ENCODE results near the gene ROR1. TPM values are rescaled to one million over a fixed set of nuclear protein-coding genes. Genes with fewer than 3 reads are reported as not detected.

ROR1 gene
- total RNA-seq, 1 donor from 2014 or later: 11.0 TPM

- DNase-seq (ENCODE audit: low read depth, low spot score): no peak
- Mint-ChIP-seq H3K4me3 (no peak overlapping the region), H3K9me3 (peaks cover 2% of the 10 kb centered on the region), H3K36me3 (ENCODE audit: low read depth) (peaks cover 6% of the 10 kb centered on the region), H3K4me1 (peaks cover 9% of the 10 kb centered on the region), H3K27ac (ENCODE audit: unreplicated experiment) (no peak overlapping the region), H3K27me3 (ENCODE audit: low read depth) (no peaks in the 10 kb centered on the region)
- TF ChIP-seq CTCF (conservative IDR thresholded peaks at IDR 0.05): no peak
These were observed 361.8 kb downstream of the ROR1 start for GRCh38 chr1:64135462-64136223.

GRCh38 chr1:64136296-64136695, 362.5 kb downstream of the ROR1 start:
- no peak for TF ChIP-seq CTCF (conservative IDR thresholded peaks at IDR 0.05)
- no peak overlapping the region for H3K4me3 Mint-ChIP-seq
- no peak for DNase-seq (ENCODE audit: low read depth, low spot score)
- H3K27ac Mint-ChIP-seq (ENCODE audit: unreplicated experiment): no peak overlapping the region
- H3K9me3 Mint-ChIP-seq: peaks cover 4% of the 10 kb centered on the region
- peaks cover 6% of the 10 kb centered on the region for H3K36me3 Mint-ChIP-seq (ENCODE audit: low read depth)
- H3K4me1 Mint-ChIP-seq: peaks cover 7% of the 10 kb centered on the region
- H3K27me3 Mint-ChIP-seq (ENCODE audit: low read depth): no peaks in the 10 kb centered on the region

- Mint-ChIP-seq H3K9me3 (peaks cover 4% of the 10 kb centered on the region), H3K36me3 (ENCODE audit: low read depth) (peaks cover 6% of the 10 kb centered on the region), H3K27me3 (ENCODE audit: low read depth) (no peaks in the 10 kb centered on the region), H3K4me3 (no peak overlapping the region), H3K27ac (ENCODE audit: unreplicated experiment) (no peak overlapping the region), H3K4me1 (peaks cover 7% of the 10 kb centered on the region)
- TF ChIP-seq CTCF (conservative IDR thresholded peaks at IDR 0.05): peak; percentile 90
- peak; percentile 79 for DNase-seq (ENCODE audit: low read depth, low spot score)
These were observed 363.1 kb downstream of the ROR1 start for GRCh38 chr1:64136752-64137411.

- Mint-ChIP-seq H3K27me3 (ENCODE audit: low read depth) (no peaks in the 10 kb centered on the region), H3K4me3 (no peak overlapping the region), H3K9me3 (peaks cover 4% of the 10 kb centered on the region), H3K4me1 (peaks cover 7% of the 10 kb centered on the region), H3K36me3 (ENCODE audit: low read depth) (peaks cover 6% of the 10 kb centered on the region), H3K27ac (ENCODE audit: unreplicated experiment) (no peak overlapping the region)
- peak; percentile 0 for TF ChIP-seq CTCF (conservative IDR thresholded peaks at IDR 0.05)
- no peak for DNase-seq (ENCODE audit: low read depth, low spot score)
These were observed 363.6 kb downstream of the ROR1 start for GRCh38 chr1:64137412-64137803.

- no peaks in the 10 kb centered on the region for H3K27me3 Mint-ChIP-seq (ENCODE audit: low read depth)
- TF ChIP-seq CTCF (conservative IDR thresholded peaks at IDR 0.05): no peak
- peaks cover 7% of the 10 kb centered on the region for H3K4me1 Mint-ChIP-seq
- peaks cover 9% of the 10 kb centered on the region for H3K36me3 Mint-ChIP-seq (ENCODE audit: low read depth)
- no peak overlapping the region for H3K4me3 Mint-ChIP-seq
- peaks cover 4% of the 10 kb centered on the region for H3K9me3 Mint-ChIP-seq
- H3K27ac Mint-ChIP-seq (ENCODE audit: unreplicated experiment): no peak overlapping the region
- no peak for DNase-seq (ENCODE audit: low read depth, low spot score)
These were observed 366.1 kb downstream of the ROR1 start for GRCh38 chr1:64139877-64140276.

Data from neural crest cell (in vitro differentiated cells).